ENCODE data around the gene ASTE1.

ASTE1 gene

DNA sequence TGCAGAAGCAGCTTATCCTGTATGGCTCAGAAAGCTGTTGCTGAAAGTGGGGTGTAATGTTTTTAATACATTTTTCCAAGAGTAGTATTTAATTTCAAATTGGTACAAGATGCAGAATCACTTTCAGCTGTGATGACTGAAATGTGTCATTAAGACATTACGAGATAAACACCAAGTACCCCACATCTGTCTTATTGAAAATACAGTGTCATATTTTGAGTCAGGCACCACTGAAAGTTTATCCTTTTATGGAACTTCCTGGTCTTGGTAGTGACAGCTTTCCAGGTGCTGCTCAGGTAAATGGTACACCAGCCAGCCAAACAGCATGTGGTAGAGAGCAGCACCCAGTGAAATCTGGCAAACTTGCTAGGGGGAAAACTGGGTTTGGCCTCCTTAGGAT lies 16.9 kb downstream of the ASTE1 start:
- no peak overlapping the region for H3K4me3 ChIP-seq
- TF ChIP-seq, protein P1, sequence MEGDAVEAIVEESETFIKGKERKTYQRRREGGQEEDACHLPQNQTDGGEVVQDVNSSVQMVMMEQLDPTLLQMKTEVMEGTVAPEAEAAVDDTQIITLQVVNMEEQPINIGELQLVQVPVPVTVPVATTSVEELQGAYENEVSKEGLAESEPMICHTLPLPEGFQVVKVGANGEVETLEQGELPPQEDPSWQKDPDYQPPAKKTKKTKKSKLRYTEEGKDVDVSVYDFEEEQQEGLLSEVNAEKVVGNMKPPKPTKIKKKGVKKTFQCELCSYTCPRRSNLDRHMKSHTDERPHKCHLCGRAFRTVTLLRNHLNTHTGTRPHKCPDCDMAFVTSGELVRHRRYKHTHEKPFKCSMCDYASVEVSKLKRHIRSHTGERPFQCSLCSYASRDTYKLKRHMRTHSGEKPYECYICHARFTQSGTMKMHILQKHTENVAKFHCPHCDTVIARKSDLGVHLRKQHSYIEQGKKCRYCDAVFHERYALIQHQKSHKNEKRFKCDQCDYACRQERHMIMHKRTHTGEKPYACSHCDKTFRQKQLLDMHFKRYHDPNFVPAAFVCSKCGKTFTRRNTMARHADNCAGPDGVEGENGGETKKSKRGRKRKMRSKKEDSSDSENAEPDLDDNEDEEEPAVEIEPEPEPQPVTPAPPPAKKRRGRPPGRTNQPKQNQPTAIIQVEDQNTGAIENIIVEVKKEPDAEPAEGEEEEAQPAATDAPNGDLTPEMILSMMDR (IDR thresholded peaks at IDR 0.05), result no peak

GRCh38 chr3:131008326-131008725 lies 18.3 kb downstream of the ASTE1 start:
- Histone ChIP-seq H3K4me3 (no peak overlapping the region), H3K27ac (no peak overlapping the region)
- TF ChIP-seq, protein P1 (IDR thresholded peaks at IDR 0.05), result no peak
- no peak for DNase-seq (ENCODE audit: low spot score)

More for the DNA sequence above, 16.9 kb downstream of the ASTE1 start:
- no peak overlapping the region for H3K27ac ChIP-seq
- DNase-seq (ENCODE audit: low spot score), result no peak

- no peak for DNase-seq (ENCODE audit: low spot score)
Measured at GRCh38 chr3:131007782-131008181, 18.8 kb downstream of the ASTE1 start.

GRCh38 chr3:131007256-131007655 lies 19.4 kb downstream of the ASTE1 start:
- H3K4me3 ChIP-seq, result no peak overlapping the region
- TF ChIP-seq, protein P1 (IDR thresholded peaks at IDR 0.05), result no peak
- no peak overlapping the region for H3K27ac ChIP-seq
- no peak for DNase-seq (ENCODE audit: low spot score)

More at GRCh38 chr3:131007782-131008181, 18.8 kb downstream of the ASTE1 start:
- TF ChIP-seq, protein P1 (IDR thresholded peaks at IDR 0.05), result no peak
- no peak overlapping the region for H3K4me3 ChIP-seq
- H3K27ac ChIP-seq, result no peak overlapping the region

DNA sequence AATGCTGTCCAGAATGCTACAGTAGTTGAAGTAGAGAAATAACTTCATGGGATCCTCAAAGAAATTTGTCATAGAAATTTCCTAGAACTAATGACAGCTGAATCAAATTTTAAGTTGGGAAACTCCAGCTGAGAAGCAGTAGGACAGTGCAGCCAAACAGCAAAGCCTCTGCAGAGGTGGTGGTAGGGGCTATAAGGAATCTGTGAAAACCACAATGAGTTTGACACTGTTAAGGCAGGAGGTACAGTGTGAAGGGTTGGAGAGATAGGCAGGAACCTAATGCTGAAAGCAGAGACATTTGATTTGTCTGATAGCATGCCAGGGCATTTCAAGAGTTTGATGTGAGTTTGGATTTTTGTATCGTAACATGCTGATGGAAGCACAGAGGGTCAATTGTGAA lies 22.0 kb downstream of the ASTE1 start:
- Histone ChIP-seq H3K4me3 (no peak overlapping the region), H3K27ac (no peak overlapping the region)
- TF ChIP-seq, protein P1 (IDR thresholded peaks at IDR 0.05), result no peak
- no peak for DNase-seq (ENCODE audit: low spot score)

GRCh38 chr3:131001071-131001470 lies 25.6 kb downstream of the ASTE1 start:
- no peak overlapping the region for H3K27ac ChIP-seq
- TF ChIP-seq, protein P1 (IDR thresholded peaks at IDR 0.05), result no peak

DNA sequence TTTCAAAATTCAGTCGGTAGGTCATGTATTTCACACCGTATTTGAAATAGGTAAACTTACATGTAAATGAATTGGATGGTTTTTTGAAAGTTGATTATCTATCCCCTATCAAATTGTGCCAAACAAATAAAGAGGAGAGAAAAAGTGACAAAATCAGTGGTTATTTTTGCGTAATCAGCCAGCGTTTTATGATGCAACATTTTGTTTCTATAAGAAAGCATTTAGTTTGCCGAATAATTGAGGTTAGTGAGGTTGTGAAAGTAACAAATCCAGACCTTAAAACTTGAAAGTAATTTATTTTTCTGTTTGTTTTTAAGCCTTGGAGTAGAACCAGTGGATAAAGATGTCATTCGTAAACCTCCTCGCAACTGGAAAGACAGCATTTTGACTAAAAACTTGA lies 29.3 kb downstream of the ASTE1 start:
- TF ChIP-seq, protein P1 (IDR thresholded peaks at IDR 0.05), result no peak

More at GRCh38 chr3:131001071-131001470, 25.6 kb downstream of the ASTE1 start:
- DNase-seq (ENCODE audit: low spot score), result no peak
- H3K4me3 ChIP-seq, result no peak overlapping the region

More for the DNA sequence above, 29.3 kb downstream of the ASTE1 start:
- Histone ChIP-seq H3K27ac (no peak overlapping the region), H3K4me3 (no peak overlapping the region)
- DNase-seq (ENCODE audit: low spot score), result no peak
